22Rv1 (cell line): Measurements from ENCODE around the gene DPP6.

Experiments used
- CTCF ChIP-seq: fragments of 450-650 bp; IDR thresholded peaks from 2 replicates; pipeline ENCODE4 v1.5.1; 2017; ENCODE audit warnings: mild to moderate bottlenecking
- ZFX ChIP-seq: fragments of 450-650 bp; IDR thresholded peaks from 2 replicates; pipeline ENCODE4 v1.6.1; 2017; ENCODE audit warnings: antibody characterized with exemption, borderline replicate concordance

DNA sequence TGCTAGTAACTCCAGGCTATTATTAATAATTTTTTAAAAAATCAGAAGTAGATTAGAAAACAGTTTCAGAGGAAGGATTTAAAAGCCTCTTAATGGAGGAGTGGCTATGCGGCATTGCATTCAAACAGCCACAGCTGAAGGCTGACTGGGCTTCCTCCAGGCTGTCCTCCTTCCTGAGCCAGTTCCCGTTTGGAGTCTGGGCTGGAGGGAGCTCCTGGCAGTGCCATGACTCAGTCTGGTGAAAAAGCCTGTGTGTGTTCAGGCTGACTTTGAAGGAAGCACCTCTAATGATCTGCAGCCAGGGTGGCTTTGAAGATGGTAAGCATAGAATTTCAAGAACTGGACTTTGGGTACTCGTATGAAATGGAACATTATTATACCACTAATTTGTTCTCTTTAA lies 134.6 kb downstream of the DPP6 start:
- no peak for TF ChIP-seq CTCF
- TF ChIP-seq ZFX, result no peak
